HepG2 (cell line): ENCODE data around the gene ABCC9. TPM values are rescaled to one million over a fixed set of nuclear protein-coding genes. Genes with fewer than 3 reads are reported as not detected.

Experiments used
- ATAC-seq: fragments of 200-7000 bp; cut with Tn5 transposase; 3 replicates; pipeline ENCODE4 v1.9.1; 2020; ENCODE audit warnings: mild to moderate bottlenecking, moderate library complexity
- BruUV-seq: library from RNA; stranded (reverse); fragments of 400-500 nt; replicated peaks from 2 replicates; lab custom pipeline; 2021; lab: Mats Ljungman, UMichigan
- CTCF ChIA-PET: fragments of 300-600 bp; formaldehyde crosslinking; extraction: SDS; loops from one replicate; lab custom pipeline; 2021; ENCODE audit warnings: low total read pairs, inconsistent platforms, low intra/inter-chr PET ratio; lab: Yijun Ruan, JAX
- POLR2A ChIA-PET: fragments of 350-600 bp; sonication (Branson Sonifier 250); formaldehyde crosslinking; loops from one replicate; lab custom pipeline; 2020; ENCODE audit warnings: antibody characterized with exemption, inconsistent platforms; lab: Yijun Ruan, JAX
- DNase-seq: peaks from one replicate; pipeline ENCODE4 v3.0.0-alpha.2; 2015; ENCODE audit warnings: low spot score
- FAIRE-seq: peaks from 3 replicates; lab custom pipeline; 2011; peaks lifted over from hg19 to GRCh38; lab: Jason Lieb, UNC
- H2AFZ ChIP-seq: one replicate; pipeline ENCODE4 v1.6.1; 2011; ENCODE audit warnings: low read length, inconsistent platforms
- H3K27ac ChIP-seq: fragments of 300-600 bp; 3 replicates; pipeline ENCODE4 v1.8.0; 2011; ENCODE audit warnings: mixed run types, mild to moderate bottlenecking, mixed read lengths, low read length, inconsistent platforms; ENCODE audit not compliant: insufficient read depth; ENCODE audit errors: extremely low read length
- H3K27me3 ChIP-seq, 2 experiments: fragments of 200-600 bp in 1 of 2; 2 replicates in 1 of 2; 3 replicates in 1 of 2; pipeline versions ENCODE4 v1.6.0 to v1.8.0; 2011; ENCODE audit warnings: low read length in 2 of 2, mild to moderate bottlenecking in 2 of 2, moderate library complexity in 2 of 2, inconsistent platforms in 1 of 2; ENCODE audit not compliant: insufficient read depth in 2 of 2, control insufficient read depth in 1 of 2
- H3K36me3 ChIP-seq, 2 experiments: fragments of 200-600 bp in 1 of 2; replicated peaks in 1 of 2; 2 replicates in 1 of 2; 3 replicates in 1 of 2; pipeline versions ENCODE4 v1.5.1 to v1.8.0; 2011; ENCODE audit warnings: low read length in 2 of 2, inconsistent platforms in 1 of 2; ENCODE audit not compliant: insufficient read depth in 2 of 2, control insufficient read depth in 1 of 2
- H3K4me1 ChIP-seq: 2 replicates; pipeline ENCODE4 v1.5.1; 2012; ENCODE audit warnings: low read length, inconsistent platforms; ENCODE audit not compliant: insufficient read depth
- H3K4me2 ChIP-seq: 2 replicates; pipeline ENCODE4 v1.6.0; 2011; ENCODE audit warnings: low read depth, low read length, inconsistent platforms
- H3K4me3 ChIP-seq, 3 experiments: fragments of 200-600 bp in 1 of 3; sonication (generic), shearing (Covaris generic) in 1 of 3; replicated peaks in 1 of 3; 2 replicates each; pipeline ENCODE4 v1.5.1; 2011 to 2016; ENCODE audit warnings: low read length in 3 of 3, inconsistent platforms in 2 of 3, low read depth in 2 of 3, mild to moderate bottlenecking in 2 of 3, control low read depth in 1 of 3, mixed read lengths in 1 of 3; ENCODE audit not compliant: insufficient read depth in 1 of 3
- H3K79me2 ChIP-seq: one replicate; pipeline ENCODE4 v1.6.1; 2011; ENCODE audit warnings: low read length, inconsistent platforms; ENCODE audit not compliant: insufficient read depth
- H3K9ac ChIP-seq: 2 replicates; pipeline ENCODE4 v1.6.0; 2011; ENCODE audit warnings: mild to moderate bottlenecking, low read depth, low read length, inconsistent platforms; ENCODE audit not compliant: insufficient read depth
- H3K9me3 ChIP-seq: 2 replicates; pipeline ENCODE4 v1.5.1; 2012; ENCODE audit warnings: mild to moderate bottlenecking, low read length
- H4K20me1 ChIP-seq: 2 replicates; pipeline ENCODE4 v1.6.0; 2011; ENCODE audit warnings: inconsistent platforms, mild to moderate bottlenecking, low read length, moderate library complexity; ENCODE audit not compliant: insufficient read depth
- ATF7 ChIP-seq, 2 experiments: fragments of 450-650 bp in 1 of 2; sonication (generic) in 1 of 2; formaldehyde crosslinking in 1 of 2; IDR thresholded peaks; 2 replicates each; pipeline versions ENCODE4 v1.4.0 to v1.6.1; 2016 to 2020; ENCODE audit warnings: antibody characterized with exemption in 1 of 2, mild to moderate bottlenecking in 1 of 2, missing genetic modification reagents in 1 of 2
- CCDC6 ChIP-seq: sonication (generic); formaldehyde crosslinking; IDR thresholded peaks from 2 replicates; pipeline ENCODE4 v1.8.1; 2022; ENCODE audit warnings: mild to moderate bottlenecking, missing genetic modification reagents, moderate library complexity
- FOXA3 ChIP-seq: IDR thresholded peaks from 2 replicates; pipeline ENCODE4 v1.6.1; 2016; ENCODE audit warnings: missing genetic modification reagents, missing compliant biosample characterization
- MATR3 ChIP-seq: sonication (generic); formaldehyde crosslinking; IDR thresholded peaks from 2 replicates; pipeline ENCODE4 v1.4.0; 2020; ENCODE audit warnings: missing genetic modification reagents
- NFKBIZ ChIP-seq: IDR thresholded peaks from 2 replicates; pipeline ENCODE4 v1.6.1; 2018; ENCODE audit warnings: missing genetic modification reagents, missing compliant biosample characterization
- PAWR ChIP-seq: sonication (generic); formaldehyde crosslinking; IDR thresholded peaks from 2 replicates; pipeline ENCODE4 v1.4.0; 2020; ENCODE audit warnings: missing genetic modification reagents, mild to moderate bottlenecking, borderline replicate concordance
- SOX6 ChIP-seq, 2 experiments: fragments of 450-650 bp in 1 of 2; sonication (generic) in 1 of 2; formaldehyde crosslinking in 1 of 2; IDR thresholded peaks; 2 replicates each; pipeline versions ENCODE4 v1.4.0 to v1.6.1; 2017 to 2020; ENCODE audit warnings: antibody characterized with exemption in 1 of 2, mild to moderate bottlenecking in 1 of 2, missing genetic modification reagents in 1 of 2
- TAF15 ChIP-seq: fragments of 200-400 bp; formaldehyde crosslinking; IDR thresholded peaks from one replicate; pipeline ENCODE4 v1.6.1; 2018; ENCODE audit warnings: mild to moderate bottlenecking, low read depth, low read length; ENCODE audit not compliant: poor library complexity, severe bottlenecking
- TMF1 ChIP-seq: sonication (generic); formaldehyde crosslinking; IDR thresholded peaks from 2 replicates; pipeline ENCODE4 v1.8.1; 2022; ENCODE audit warnings: low read depth, missing genetic modification reagents
- ZFP1 ChIP-seq: IDR thresholded peaks from 2 replicates; pipeline ENCODE4 v1.6.1; 2016
- ZNF260 ChIP-seq: sonication (generic); formaldehyde crosslinking; IDR thresholded peaks from 2 replicates; pipeline ENCODE4 v1.4.0; 2020; ENCODE audit warnings: missing genetic modification reagents, low read depth, mild to moderate bottlenecking, borderline replicate concordance
- ZNF549 ChIP-seq: sonication (generic); formaldehyde crosslinking; IDR thresholded peaks from 2 replicates; pipeline ENCODE4 v1.5.0; 2020; ENCODE audit warnings: missing genetic modification reagents
- ZNF629 ChIP-seq: sonication (generic); formaldehyde crosslinking; conservative IDR thresholded peaks from 2 replicates; pipeline ENCODE4 v1.5.0; 2020; ENCODE audit warnings: missing genetic modification reagents
- WGBS: methylation state at CpG from one replicate; pipeline ENCODE4 v1.1.6; 2017; ENCODE audit warnings: low lambda C conversion rate; 5-methylcytosine and 5-hydroxymethylcytosine counted together
- in situ Hi-C: cut with HindIII; loops from 2 replicates; pipeline ENCODE4 v1.10.0; 2017; ENCODE audit warnings: low pct_unique_long_range_greater_than_20kb; ENCODE audit not compliant: extremely low pct_ligation_motif_present
- intact Hi-C: fragments of 100-400 bp; cut with micrococcal nuclease; formaldehyde crosslinking; loops from one replicate; pipeline ENCODE4 v1.10.0; 2022; ENCODE audit not compliant: unreplicated experiment
- polyA plus RNA-seq, 8 experiments: library from polyadenylated mRNA; depleted of rRNA in 3 of 8; stranded (reverse) in 7 of 8; unstranded in 1 of 8; fragments of >200 nt; fragmentation: Illumina TruSeq in 4 of 8; extraction: Trizol in 4 of 8; gene quantifications; 2 replicates each; pipeline versions ENCODE4 v1.2.1 to v1.2.3, GENCODE V29; 2011 to 2016; ENCODE audit warnings: low read depth in 4 of 8, missing spikeins in 1 of 8, mixed read lengths in 1 of 8; ENCODE audit not compliant: insufficient read depth in 1 of 8
- total RNA-seq, 5 experiments: library from RNA; depleted of rRNA; stranded (reverse); fragments of >200 nt; fragmentation: Illumina TruSeq; extraction: Trizol; gene quantifications; 2 replicates each; pipeline ENCODE4 v1.2.3, GENCODE V29; 2016; ENCODE audit warnings: low read depth in 1 of 5
- TF ChIP-seq, protein P1 (sequence below): sonication (generic); formaldehyde crosslinking; IDR thresholded peaks from 2 replicates; pipeline ENCODE4 v1.8.0; 2022; ENCODE audit warnings: missing genetic modification reagents, low read depth, mild to moderate bottlenecking, borderline replicate concordance

ABCC9 gene
- total and polyA plus RNA-seq, 2 of the 13 experiments (the other 11 are each of a cell fraction or from before 2014, with no cell fraction given) = not detected

DNA sequence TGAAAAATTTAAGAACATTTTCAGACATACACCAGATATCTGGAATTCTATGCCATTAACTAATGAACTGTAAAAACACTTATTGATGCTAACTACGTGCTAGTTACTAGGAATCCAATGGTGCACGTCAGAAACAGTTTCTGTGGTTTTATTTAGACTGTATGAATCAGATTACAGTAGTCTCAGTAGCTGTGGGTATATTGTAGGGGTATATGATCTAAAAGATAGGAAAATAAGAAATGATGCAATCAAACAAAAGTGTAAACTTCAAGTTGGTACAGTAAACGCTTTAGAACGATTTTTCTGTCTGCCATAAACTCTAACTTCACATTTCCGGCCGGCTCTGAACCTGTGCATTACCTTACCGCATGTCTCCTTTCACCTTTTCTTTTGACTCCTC lies 2.3 kb downstream of the ABCC9 start:
- H3K4me1 ChIP-seq = peaks cover 4% of the 10 kb centered on the region; the same call in 1 of the 2 replicates

DNA sequence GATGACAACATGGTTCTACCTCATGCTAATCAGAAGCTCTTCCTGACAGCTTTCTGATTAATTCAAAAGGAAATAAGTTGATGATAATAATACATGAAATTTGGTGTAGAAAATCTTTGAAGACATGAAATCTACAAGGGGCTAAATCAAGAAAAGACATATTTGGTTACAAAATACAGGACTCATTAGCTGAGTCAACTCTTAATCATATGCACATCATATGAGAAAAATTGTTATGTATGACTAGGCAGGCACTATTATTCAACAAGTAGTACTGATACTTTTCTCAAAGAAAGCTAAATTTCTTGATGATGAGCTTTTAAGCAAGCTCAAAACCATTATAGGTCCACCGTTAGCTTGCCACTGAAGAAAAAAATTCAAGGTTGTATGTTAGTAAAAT lies 7.1 kb downstream of the ABCC9 start:
- POLR2A ChIA-PET = no interaction called here
- Histone ChIP-seq H3K4me2 (no peak overlapping the region), H3K27ac (no peak overlapping the region), H3K79me2 (no peaks in the 10 kb centered on the region), H2AFZ (no peak overlapping the region), H3K27me3 (no peaks in the 10 kb centered on the region), H3K4me1 (no peaks in the 10 kb centered on the region), H4K20me1 (no peaks in the 10 kb centered on the region), H3K36me3 (no peaks in the 10 kb centered on the region), H3K4me3 (no peak overlapping the region), H3K9ac (no peak overlapping the region), H3K9me3 (no peaks in the 10 kb centered on the region)
- no TSS peak for BruUV-seq
- FAIRE-seq (no peak), DNase-seq (no peak), ATAC-seq (no peak)
- intact Hi-C loops = no loop called here
- in situ Hi-C loops = no loop called here
- WGBS = 0% methylated on average over 1 of the region's 1 CpG
- CTCF ChIA-PET = no interaction called here
- TF ChIP-seq ZNF629 (CRISPR knock-in tag) (no peak), TMF1 (CRISPR knock-in tag) (no peak), ZNF260 (CRISPR knock-in tag) (no peak), ZNF549 (CRISPR knock-in tag) (no peak), MATR3 (CRISPR knock-in tag) (no peak), TAF15 (no peak), ZFP1 (no peak), CCDC6 (no peak), SOX6 (IDR thresholded peaks at IDR 0.05) (no peak), SOX6 (CRISPR knock-in tag; IDR thresholded peaks at IDR 0.05) (no peak), FOXA3 (no peak)
- TF ChIP-seq, protein P1, sequence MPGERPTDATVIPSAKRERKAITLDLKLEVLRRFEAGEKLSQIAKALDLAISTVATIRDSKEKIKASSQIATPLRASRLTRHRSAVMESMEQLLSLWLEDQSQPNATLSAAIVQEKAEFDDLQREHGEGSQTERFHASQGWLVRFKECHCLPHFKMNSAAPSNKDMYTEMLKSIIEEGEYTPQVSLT (CRISPR knock-in tag) = no peak

More for the DNA sequence above, 2.3 kb downstream of the ABCC9 start:
- H3K27me3 ChIP-seq = peaks cover 0 to 25% of the 10 kb centered on the region in 2 experiments; a peak in 3 of 5 replicates
- BruUV-seq = no TSS peak
- no peak for DNase-seq
- no peak overlapping the region for H3K9ac ChIP-seq
- no peak overlapping the region for H3K4me3 ChIP-seq
- CTCF ChIA-PET = no interaction called here
- H2AFZ ChIP-seq = no peak overlapping the region
- ATAC-seq = no peak
- POLR2A ChIA-PET = no interaction called here
- no peaks in the 10 kb centered on the region for H4K20me1 ChIP-seq
- no peak for FAIRE-seq
- intact Hi-C loops = no loop called here
- H3K79me2 ChIP-seq = no peaks in the 10 kb centered on the region
- 23% methylated on average over 7 of the region's 7 CpGs for WGBS
- TF ChIP-seq PAWR (no peak), ATF7 (IDR thresholded peaks at IDR 0.05) (peak; percentile 38; the same call in 1 of the 2 replicates), ATF7 (CRISPR knock-in tag; IDR thresholded peaks at IDR 0.05) (no peak), NFKBIZ (no peak)
- no peaks in the 10 kb centered on the region for H3K36me3 ChIP-seq
- in situ Hi-C loops = no loop called here
- H3K4me2 ChIP-seq = no peak overlapping the region
- H3K9me3 ChIP-seq = no peaks in the 10 kb centered on the region
- H3K27ac ChIP-seq = no peak overlapping the region
